HepG2 (cell line): ENCODE measurements around the gene HSPB2. TPM values are rescaled to one million over a fixed set of nuclear protein-coding genes. Genes with fewer than 3 reads are reported as not detected.

Experiments
- CBX5 ChIP-seq: sonication (generic); formaldehyde crosslinking; IDR thresholded peaks from 2 replicates; pipeline ENCODE4 v1.4.0; 2020; ENCODE audit warnings: missing genetic modification reagents, borderline replicate concordance
- ELK4 ChIP-seq: sonication (generic); formaldehyde crosslinking; IDR thresholded peaks from 2 replicates; pipeline ENCODE4 v1.9.0; 2021; ENCODE audit warnings: missing genetic modification reagents, borderline replicate concordance
- ERF ChIP-seq: IDR thresholded peaks from 2 replicates; pipeline ENCODE4 v1.6.1; 2018; ENCODE audit warnings: missing biosample characterization, missing genetic modification reagents
- ETV5 ChIP-seq: IDR thresholded peaks from 2 replicates; pipeline ENCODE4 v1.6.1; 2018; ENCODE audit warnings: missing biosample characterization, missing genetic modification reagents, inconsistent platforms, borderline replicate concordance
- JUNB ChIP-seq: sonication (generic); formaldehyde crosslinking; IDR thresholded peaks from 2 replicates; pipeline ENCODE4 v1.8.0; 2022; ENCODE audit warnings: missing genetic modification reagents, mild to moderate bottlenecking, borderline replicate concordance
- MAFK ChIP-seq, 2 experiments: IDR thresholded peaks in 1 of 2; conservative IDR thresholded peaks in 1 of 2; 2 replicates each; pipeline ENCODE4 v1.6.1; 2011; ENCODE audit warnings: improper control_type of control experiment in 2 of 2, low read length in 2 of 2
- SMYD3 ChIP-seq: sonication (generic); formaldehyde crosslinking; IDR thresholded peaks from 2 replicates; pipeline ENCODE4 v1.8.1; 2023; ENCODE audit warnings: mild to moderate bottlenecking, missing genetic modification reagents
- SP4 ChIP-seq: sonication (generic); formaldehyde crosslinking; IDR thresholded peaks from 2 replicates; pipeline ENCODE4 v1.8.1; 2023; ENCODE audit warnings: mild to moderate bottlenecking, missing genetic modification reagents
- U2AF2 ChIP-seq: fragments of 200-400 bp; formaldehyde crosslinking; IDR thresholded peaks from 2 replicates; pipeline ENCODE4 v1.6.1; 2017; ENCODE audit warnings: low read depth, mild to moderate bottlenecking, low read length
- XRCC5 ChIP-seq: fragments of 200-400 bp; formaldehyde crosslinking; optimal IDR thresholded peaks from 2 replicates; pipeline ENCODE3; 2017; ENCODE audit warnings: mild to moderate bottlenecking, low read length
- ZNF331 ChIP-seq: sonication (generic); formaldehyde crosslinking; IDR thresholded peaks from 2 replicates; pipeline ENCODE4 v1.4.0; 2020; ENCODE audit warnings: missing genetic modification reagents
- ZNF337 ChIP-seq: sonication (generic); formaldehyde crosslinking; IDR thresholded peaks from 2 replicates; pipeline ENCODE4 v1.5.1; 2020; ENCODE audit warnings: missing genetic modification reagents, low read depth, mild to moderate bottlenecking, borderline replicate concordance
- ZNF34 ChIP-seq: sonication (generic); formaldehyde crosslinking; IDR thresholded peaks from 2 replicates; pipeline ENCODE4 v1.4.0; 2020; ENCODE audit warnings: mild to moderate bottlenecking, missing genetic modification reagents, borderline replicate concordance
- ZNF367 ChIP-seq: sonication (generic); formaldehyde crosslinking; IDR thresholded peaks from 2 replicates; pipeline ENCODE4 v1.4.0; 2020; ENCODE audit warnings: missing genetic modification reagents, borderline replicate concordance
- ZNF468 ChIP-seq: sonication (generic); formaldehyde crosslinking; IDR thresholded peaks from 2 replicates; pipeline ENCODE4 v1.8.0; 2022; ENCODE audit warnings: mild to moderate bottlenecking, moderate library complexity, missing genetic modification reagents
- ZNF550 ChIP-seq: sonication (generic); formaldehyde crosslinking; IDR thresholded peaks from 2 replicates; pipeline ENCODE4 v1.4.0; 2020; ENCODE audit warnings: mild to moderate bottlenecking, missing genetic modification reagents, borderline replicate concordance
- ZNF607 ChIP-seq: sonication (generic); formaldehyde crosslinking; IDR thresholded peaks from 2 replicates; pipeline ENCODE4 v1.5.1; 2020; ENCODE audit warnings: missing genetic modification reagents, mild to moderate bottlenecking, borderline replicate concordance
- ZNF850 ChIP-seq: sonication (generic); formaldehyde crosslinking; conservative IDR thresholded peaks from 2 replicates; pipeline ENCODE4 v1.9.0; 2021; ENCODE audit warnings: mild to moderate bottlenecking, missing genetic modification reagents
- ZSCAN31 ChIP-seq: sonication (generic); formaldehyde crosslinking; IDR thresholded peaks from 2 replicates; pipeline ENCODE4 v1.5.0; 2020; ENCODE audit warnings: low read depth, mild to moderate bottlenecking, missing genetic modification reagents
- polyA plus RNA-seq, 8 experiments: library from polyadenylated mRNA; depleted of rRNA in 3 of 8; stranded (reverse) in 7 of 8; unstranded in 1 of 8; fragments of >200 nt; fragmentation: Illumina TruSeq in 4 of 8; extraction: Trizol in 4 of 8; gene quantifications; 2 replicates each; pipeline versions ENCODE4 v1.2.1 to v1.2.3, GENCODE V29; 2011 to 2016; ENCODE audit warnings: low read depth in 4 of 8, missing spikeins in 1 of 8, mixed read lengths in 1 of 8; ENCODE audit not compliant: insufficient read depth in 1 of 8
- total RNA-seq, 5 experiments: library from RNA; depleted of rRNA; stranded (reverse); fragments of >200 nt; fragmentation: Illumina TruSeq; extraction: Trizol; gene quantifications; 2 replicates each; pipeline ENCODE4 v1.2.3, GENCODE V29; 2016; ENCODE audit warnings: low read depth in 1 of 5
- TF ChIP-seq, protein P1 (sequence below): sonication (generic); formaldehyde crosslinking; IDR thresholded peaks from 2 replicates; pipeline ENCODE4 v1.4.0; 2020; ENCODE audit warnings: mild to moderate bottlenecking, missing genetic modification reagents

HSPB2 gene
- total and polyA plus RNA-seq, 2 of the 13 experiments (the other 11 are each of a cell fraction or from before 2014, with no cell fraction given): 0.04 TPM; not detected in 1

GRCh38 chr11:111926505-111927391, 14.2 kb downstream of the HSPB2 start (continued):
- TF ChIP-seq ELK4 (CRISPR knock-in tag) (no peak), ZNF337 (peak; percentile 91; the same call in 1 of the 2 replicates), ETV5 (CRISPR knock-in tag) (peak; percentile 72; the same call in 1 of the 2 replicates), ZNF34 (0 out of 2 replicates have a peak, but pooled peaks have one; percentile 49), ZNF367 (CRISPR knock-in tag) (no peak), ZNF550 (CRISPR knock-in tag) (no peak), MAFK (conservative IDR thresholded peaks at IDR 0.05 in 1 of 2, IDR thresholded peaks at IDR 0.05 in 1 of 2; ENCODE audit: low read length in 2 of 2) (no peak), XRCC5 (peak; percentile 47), U2AF2 (no peak), ZNF468 (CRISPR knock-in tag) (no peak), JUNB (CRISPR knock-in tag) (no peak), ZSCAN31 (CRISPR knock-in tag) (no peak; the same call in 1 of the 2 replicates), CBX5 (no peak), ZNF607 (CRISPR knock-in tag) (peak; percentile 45; the same call in 1 of the 2 replicates), ZNF331 (peak; percentile 49), SMYD3 (CRISPR knock-in tag) (no peak; the same call in 1 of the 2 replicates), ZNF850 (CRISPR knock-in tag) (no peak), ERF (peak; percentile 63), SP4 (CRISPR knock-in tag) (peak; percentile 88)
- TF ChIP-seq, protein P1, sequence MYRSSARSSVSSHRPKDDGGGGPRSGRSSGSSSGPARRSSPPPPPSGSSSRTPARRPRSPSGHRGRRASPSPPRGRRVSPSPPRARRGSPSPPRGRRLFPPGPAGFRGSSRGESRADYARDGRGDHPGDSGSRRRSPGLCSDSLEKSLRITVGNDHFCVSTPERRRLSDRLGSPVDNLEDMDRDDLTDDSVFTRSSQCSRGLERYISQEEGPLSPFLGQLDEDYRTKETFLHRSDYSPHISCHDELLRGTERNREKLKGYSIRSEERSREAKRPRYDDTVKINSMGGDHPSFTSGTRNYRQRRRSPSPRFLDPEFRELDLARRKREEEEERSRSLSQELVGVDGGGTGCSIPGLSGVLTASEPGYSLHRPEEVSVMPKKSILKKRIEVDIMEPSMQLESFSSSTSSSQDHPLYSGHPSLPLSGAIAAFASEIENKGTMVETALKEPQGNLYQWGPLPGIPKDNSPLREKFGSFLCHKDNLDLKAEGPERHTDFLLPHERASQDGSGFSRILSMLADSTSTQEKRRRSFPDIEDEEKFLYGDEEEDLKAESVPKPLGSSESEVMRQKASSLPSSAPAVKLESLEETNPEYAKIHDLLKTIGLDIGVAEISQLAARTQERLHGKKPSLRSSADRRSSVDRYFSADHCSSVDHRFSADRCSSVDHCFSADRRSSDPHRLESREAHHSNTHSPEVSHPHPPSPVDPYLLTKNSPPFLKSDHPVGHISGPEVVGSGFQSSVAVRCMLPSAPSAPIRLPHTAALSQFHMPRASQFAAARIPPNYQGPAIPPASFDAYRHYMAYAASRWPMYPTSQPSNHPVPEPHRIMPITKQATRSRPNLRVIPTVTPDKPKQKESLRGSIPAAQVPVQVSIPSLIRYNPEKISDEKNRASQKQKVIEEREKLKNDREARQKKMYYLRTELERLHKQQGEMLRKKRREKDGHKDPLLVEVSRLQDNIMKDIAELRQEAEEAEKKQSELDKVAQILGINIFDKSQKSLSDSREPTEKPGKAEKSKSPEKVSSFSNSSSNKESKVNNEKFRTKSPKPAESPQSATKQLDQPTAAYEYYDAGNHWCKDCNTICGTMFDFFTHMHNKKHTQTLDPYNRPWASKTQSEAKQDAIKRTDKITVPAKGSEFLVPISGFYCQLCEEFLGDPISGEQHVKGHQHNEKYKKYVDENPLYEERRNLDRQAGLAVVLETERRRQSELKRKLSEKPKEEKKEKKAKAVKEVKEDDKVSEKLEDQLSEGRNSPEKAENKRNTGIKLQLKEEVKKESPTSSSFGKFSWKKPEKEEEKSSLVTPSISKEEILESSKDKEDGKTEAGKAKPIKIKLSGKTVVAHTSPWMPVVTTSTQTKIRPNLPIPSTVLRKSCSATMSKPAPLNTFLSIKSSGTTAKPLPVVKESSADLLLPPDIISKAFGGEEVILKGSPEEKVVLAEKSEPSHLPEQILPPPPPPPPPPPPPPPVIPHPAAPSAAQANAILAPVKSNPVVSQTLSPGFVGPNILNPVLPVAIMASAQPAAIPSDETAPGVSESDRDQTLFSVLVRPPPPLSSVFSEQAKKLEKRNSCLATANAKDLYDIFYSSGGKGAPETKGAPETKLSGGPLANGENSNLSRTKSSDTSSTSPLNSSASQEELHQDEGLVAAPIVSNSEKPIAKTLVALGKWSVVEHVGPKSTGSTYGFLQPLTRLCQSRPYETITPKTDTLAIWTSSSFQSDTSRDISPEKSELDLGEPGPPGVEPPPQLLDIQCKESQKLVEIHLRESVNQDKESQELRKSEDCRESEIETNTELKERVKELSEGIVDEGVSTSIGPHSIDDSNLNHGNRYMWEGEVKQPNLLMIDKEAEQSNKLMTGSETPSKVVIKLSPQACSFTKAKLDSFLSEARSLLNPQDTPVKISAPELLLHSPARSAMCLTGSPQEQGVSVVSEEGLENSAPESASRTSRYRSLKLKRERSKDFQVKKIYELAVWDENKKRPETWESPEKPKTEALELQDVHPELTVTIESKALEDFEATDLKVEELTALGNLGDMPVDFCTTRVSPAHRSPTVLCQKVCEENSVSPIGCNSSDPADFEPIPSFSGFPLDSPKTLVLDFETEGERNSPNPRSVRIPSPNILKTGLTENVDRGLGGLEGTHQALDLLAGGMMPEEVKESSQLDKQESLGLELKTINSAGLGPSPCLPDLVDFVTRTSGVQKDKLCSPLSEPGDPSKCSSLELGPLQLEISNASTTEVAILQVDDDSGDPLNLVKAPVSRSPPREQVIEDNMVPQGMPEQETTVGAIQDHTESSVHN (CRISPR knock-in tag): 0 out of 2 replicates have a peak, but pooled peaks have one; percentile 63
